ENCODE data around the gene SUPT5H. TPM values are rescaled to one million over a fixed set of nuclear protein-coding genes. Genes with fewer than 3 reads are reported as not detected.

The SUPT5H gene
- total RNA-seq, 1 experiment from 2014 or later, result 95.5 TPM

DNA sequence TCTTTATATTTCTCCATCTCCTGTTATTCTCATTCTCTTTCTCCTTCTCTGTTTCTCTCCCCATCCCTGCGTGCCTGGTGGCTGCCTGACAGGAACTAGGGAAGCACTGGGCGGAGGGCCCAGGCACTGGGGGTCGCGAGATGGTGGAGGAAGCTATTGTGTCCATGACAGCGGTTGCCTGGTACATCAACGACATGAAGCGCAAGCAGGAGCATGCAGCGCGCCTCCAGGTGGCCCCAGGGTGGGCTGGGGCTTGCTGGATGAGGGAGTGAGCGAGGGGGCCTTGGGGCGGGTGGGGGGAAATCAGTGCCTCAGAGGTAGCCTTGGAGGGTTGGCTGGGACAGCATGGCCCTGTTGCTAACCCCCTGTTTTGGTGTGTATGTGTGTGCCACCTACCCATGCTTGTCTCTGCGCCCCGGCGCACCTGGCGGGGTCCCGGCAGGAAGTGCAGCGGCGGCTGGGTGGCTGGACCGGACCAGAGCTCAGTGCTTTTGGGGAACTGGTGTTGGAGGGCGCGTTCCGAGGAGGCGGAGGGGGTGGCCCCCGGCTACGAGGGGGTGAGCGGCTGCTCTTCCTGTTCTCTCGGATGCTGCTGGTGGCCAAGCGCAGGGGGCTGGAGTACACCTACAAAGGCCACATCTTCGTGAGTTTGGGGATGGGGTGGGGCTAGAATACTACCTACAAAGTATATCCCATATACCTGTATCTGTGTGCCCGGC, 27.8 kb upstream of the SUPT5H start:
- in situ Hi-C loops (cut with HindIII; ENCODE audit: low pct_unique_long_range_greater_than_20kb, low sequenced_read_pairs), result no loop called here
- no peak for DNase-seq (ENCODE audit: low read depth)

- in situ Hi-C loops (cut with HindIII; ENCODE audit: low pct_unique_long_range_greater_than_20kb, low sequenced_read_pairs), result no loop called here
- no peak for DNase-seq (ENCODE audit: low read depth)
Measured at GRCh38 chr19:39419003-39419402, 26.4 kb upstream of the SUPT5H start.

- in situ Hi-C loops (cut with HindIII; ENCODE audit: low pct_unique_long_range_greater_than_20kb, low sequenced_read_pairs), result no loop called here
- no peak for DNase-seq (ENCODE audit: low read depth)
Measured at GRCh38 chr19:39420769-39421168, 24.6 kb upstream of the SUPT5H start.

GRCh38 chr19:39422020-39422419, 23.4 kb upstream of the SUPT5H start:
- in situ Hi-C loops (cut with HindIII; ENCODE audit: low pct_unique_long_range_greater_than_20kb, low sequenced_read_pairs), result no loop called here

DNA sequence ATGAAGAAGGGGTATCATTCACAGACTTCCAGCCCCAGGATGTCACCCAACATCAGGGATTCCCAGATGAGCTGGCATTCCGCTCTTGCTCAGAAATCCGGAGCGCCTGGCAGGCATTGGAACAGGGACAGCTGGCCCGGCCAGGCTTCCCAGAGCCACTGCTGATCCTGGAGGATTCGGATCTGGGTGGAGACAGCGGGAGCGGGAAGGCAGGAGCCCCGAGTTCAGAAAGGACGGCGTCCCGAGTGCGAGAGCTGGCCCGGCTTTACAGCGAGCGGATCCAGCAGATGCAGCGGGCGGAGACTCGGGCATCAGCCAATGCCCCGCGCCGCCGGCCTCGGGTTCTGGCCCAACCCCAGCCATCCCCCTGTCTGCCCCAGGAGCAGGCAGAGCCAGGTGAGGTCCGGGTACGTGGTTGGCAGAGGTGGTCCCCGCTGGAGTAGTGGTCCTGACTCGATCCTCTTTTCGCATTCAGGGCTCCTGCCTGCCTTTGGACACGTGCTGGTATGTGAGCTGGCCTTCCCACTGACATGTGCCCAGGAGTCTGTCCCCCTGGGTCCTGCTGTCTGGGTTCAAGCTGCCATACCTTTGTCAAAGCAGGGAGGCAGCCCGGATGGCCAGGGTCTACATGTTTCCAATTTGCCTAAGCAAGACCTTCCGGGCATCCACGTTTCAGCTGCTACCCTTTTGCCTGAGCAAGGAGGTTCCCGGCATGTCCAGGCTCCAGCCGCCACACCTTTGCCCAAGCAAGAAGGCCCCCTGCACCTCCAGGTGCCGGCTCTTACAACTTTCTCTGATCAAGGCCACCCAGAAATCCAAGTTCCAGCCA, 21.9 kb upstream of the SUPT5H start:
- DNase-seq (ENCODE audit: low read depth), result no peak
- in situ Hi-C loops (cut with HindIII; ENCODE audit: low pct_unique_long_range_greater_than_20kb, low sequenced_read_pairs), result no loop called here

More at GRCh38 chr19:39422020-39422419, 23.4 kb upstream of the SUPT5H start:
- no peak for DNase-seq (ENCODE audit: low read depth)

DNA sequence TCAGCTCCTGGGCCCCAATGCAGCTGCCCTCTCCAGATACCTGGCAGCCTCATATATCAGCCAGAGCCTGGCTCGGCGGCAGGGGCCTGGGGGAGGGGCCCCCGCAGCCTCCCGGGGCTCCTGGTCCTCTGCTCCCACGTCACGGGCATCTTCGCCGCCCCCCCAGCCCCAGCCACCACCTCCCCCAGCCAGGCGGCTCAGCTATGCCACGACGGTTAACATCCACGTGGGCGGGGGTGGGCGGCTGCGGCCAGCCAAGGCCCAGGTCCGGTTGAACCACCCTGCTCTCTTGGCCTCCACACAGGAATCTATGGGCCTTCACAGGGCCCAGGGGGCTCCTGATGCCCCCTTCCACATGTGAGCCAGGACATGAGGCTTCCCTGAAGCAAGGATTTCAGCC, 20.4 kb upstream of the SUPT5H start:
- DNase-seq (ENCODE audit: low read depth), result no peak
- in situ Hi-C loops (cut with HindIII; ENCODE audit: low pct_unique_long_range_greater_than_20kb, low sequenced_read_pairs), result no loop called here

GRCh38 chr19:39425744-39426143, 19.6 kb upstream of the SUPT5H start:
- in situ Hi-C loops (cut with HindIII; ENCODE audit: low pct_unique_long_range_greater_than_20kb, low sequenced_read_pairs), result no loop called here
- DNase-seq (ENCODE audit: low read depth), result no peak

- in situ Hi-C loops (cut with HindIII; ENCODE audit: low pct_unique_long_range_greater_than_20kb, low sequenced_read_pairs), result no loop called here
Measured at GRCh38 chr19:39426170-39426569, 19.2 kb upstream of the SUPT5H start.

GRCh38 chr19:39427707-39428106, 17.7 kb upstream of the SUPT5H start:
- in situ Hi-C loops (cut with HindIII; ENCODE audit: low pct_unique_long_range_greater_than_20kb, low sequenced_read_pairs), result no loop called here
- DNase-seq (ENCODE audit: low read depth), result no peak

More at GRCh38 chr19:39426170-39426569, 19.2 kb upstream of the SUPT5H start:
- no peak for DNase-seq (ENCODE audit: low read depth)

DNA sequence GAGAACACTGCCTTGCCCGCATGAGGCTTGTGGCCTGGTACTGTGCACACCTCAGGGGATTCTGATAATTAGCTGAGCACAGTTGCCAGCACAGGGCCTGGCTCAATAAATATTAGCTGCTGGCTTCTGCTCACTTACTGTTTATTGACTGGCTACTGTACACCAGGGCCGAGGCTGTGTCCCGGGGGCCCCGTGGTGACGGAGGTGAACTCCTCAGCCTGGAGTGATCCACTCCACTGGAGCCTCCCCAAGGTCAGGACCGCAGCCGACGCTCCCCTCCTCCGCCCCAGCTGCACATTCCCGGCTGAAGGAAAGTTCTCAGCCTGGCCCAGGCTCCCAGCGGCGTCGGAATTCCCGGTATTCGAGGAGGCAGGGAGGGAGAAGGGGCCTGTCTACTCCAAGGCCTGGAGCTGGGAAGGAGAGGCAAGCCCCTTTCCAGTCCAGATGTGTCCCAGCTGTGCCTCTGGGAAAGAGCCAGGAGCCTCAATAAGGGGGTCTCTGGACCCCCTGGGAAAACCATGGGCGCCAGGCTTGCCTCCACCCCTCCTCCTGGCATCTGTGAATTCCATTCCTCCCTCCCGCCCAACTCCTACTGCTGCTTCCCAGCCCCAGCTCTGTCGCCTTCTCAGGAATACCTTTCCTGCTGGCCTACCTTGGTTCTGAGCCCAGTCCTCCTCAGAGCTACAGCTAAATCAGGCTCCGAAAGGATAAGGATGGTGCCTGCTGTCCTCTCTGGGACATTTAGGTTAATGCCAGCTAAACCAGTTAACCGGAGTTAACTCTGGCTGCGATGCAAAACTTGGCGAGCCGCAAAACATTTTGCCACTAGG, 16.9 kb upstream of the SUPT5H start:
- in situ Hi-C loops (cut with HindIII; ENCODE audit: low pct_unique_long_range_greater_than_20kb, low sequenced_read_pairs), result no loop called here

DNA sequence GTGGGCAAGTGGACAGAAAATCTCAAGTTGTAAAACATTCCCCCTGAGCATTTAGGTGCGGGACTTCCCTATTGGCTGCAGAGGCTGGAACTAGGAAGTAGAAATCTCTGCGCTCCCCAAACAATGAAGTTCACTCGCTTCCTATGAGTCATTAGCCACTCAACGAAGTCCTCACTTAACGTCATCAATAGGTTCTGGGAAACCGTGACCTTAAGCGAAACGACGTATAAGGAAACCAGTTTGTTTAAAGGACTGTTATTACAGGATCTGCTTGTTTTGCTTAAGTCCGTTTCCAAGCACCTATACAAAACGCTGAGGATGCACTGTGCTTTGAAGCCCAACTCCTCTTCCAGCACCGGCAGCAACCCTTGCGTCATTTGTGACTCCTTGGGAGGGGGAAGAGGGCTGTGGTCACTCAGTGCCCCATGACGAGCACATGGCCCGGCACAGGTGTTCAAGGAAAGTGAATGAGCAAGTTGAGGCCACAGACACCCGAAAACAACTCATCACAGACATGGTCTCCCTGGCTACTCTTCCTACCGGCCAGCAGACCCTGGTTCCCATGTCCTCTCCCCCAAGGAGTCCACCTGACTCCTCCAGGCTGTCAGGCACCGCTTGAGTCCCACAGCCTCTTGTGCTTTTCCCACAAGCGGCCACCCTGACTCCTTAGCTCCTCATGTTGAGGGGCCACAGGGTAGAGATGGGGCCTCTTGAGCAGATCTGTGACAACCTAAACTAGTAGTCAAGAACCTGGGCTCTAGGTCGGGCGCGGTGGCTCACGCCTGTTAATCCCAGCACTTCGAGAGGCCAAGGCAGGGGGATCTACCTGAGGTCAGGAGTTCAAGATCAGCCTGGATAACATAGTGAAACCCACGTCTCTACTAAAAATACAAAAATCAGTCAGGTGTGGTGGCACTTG, 14.4 kb upstream of the SUPT5H start:
- in situ Hi-C loops (cut with HindIII; ENCODE audit: low pct_unique_long_range_greater_than_20kb, low sequenced_read_pairs), result no loop called here
- peak; percentile 98 for DNase-seq (ENCODE audit: low read depth)

More for the DNA sequence above, 16.9 kb upstream of the SUPT5H start:
- peak; percentile 77 for DNase-seq (ENCODE audit: low read depth)

GRCh38 chr19:39432677-39433025, 12.7 kb upstream of the SUPT5H start:
- in situ Hi-C loops (cut with HindIII; ENCODE audit: low pct_unique_long_range_greater_than_20kb, low sequenced_read_pairs), result no loop called here
- no peak for DNase-seq (ENCODE audit: low read depth)

GRCh38 chr19:39433480-39434079, 11.8 kb upstream of the SUPT5H start:
- DNase-seq (ENCODE audit: low read depth), result no peak
- in situ Hi-C loops (cut with HindIII; ENCODE audit: low pct_unique_long_range_greater_than_20kb, low sequenced_read_pairs), result no loop called here

GRCh38 chr19:39434123-39435076, 11.0 kb upstream of the SUPT5H start:
- in situ Hi-C loops (cut with HindIII; ENCODE audit: low pct_unique_long_range_greater_than_20kb, low sequenced_read_pairs), result no loop called here
- DNase-seq (ENCODE audit: low read depth), result no peak

DNA sequence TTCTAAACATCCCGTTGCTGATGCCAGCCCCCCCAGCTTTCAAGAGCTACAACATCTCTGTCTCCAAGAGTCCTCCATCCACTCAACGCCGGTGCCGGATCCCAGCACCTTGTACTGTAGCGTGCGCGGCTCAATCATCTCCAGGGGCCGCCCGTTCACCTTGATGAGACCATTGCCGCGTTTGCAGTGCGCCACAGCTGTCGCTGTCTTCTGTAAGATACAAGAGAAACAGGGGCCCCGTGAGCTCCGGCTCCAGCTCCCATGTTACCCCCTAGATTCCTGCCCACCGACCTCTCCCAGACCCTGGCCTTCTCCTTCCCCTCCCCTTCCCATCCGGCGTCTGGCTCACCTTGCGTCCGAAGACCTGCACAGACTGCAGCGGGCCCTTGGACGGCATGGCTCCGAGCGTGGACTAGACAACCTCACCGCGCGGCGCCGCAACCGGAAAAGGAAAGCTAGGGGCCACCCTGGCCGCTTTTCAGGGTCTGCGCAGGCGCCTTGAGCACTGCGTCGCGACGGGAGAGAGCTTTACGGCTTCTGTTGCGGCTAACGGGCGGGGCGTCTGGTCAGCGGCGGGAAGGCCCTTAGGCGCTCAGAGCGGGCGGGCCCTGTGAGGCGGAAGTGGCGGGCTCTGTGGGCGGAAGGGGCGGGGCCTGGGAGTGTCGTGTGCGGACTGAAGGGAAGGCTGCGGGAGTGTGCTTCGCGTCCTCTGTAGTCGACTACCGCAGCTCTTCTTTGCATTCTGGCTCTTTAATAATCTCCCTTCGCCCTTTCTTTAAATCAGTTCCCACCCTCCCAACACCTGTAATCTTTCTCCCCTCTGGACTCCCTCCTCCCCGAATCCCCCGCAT, 9.7 kb upstream of the SUPT5H start, which contains the start of gene RPS16:
TSS of gene RPS16 (minus strand) at position 451 of the 851 bp plus-strand sequence. CDS start at position 397, 54 bp downstream.
- in situ Hi-C loops (cut with HindIII; ENCODE audit: low pct_unique_long_range_greater_than_20kb, low sequenced_read_pairs), result no loop called here
- DNase-seq (ENCODE audit: low read depth), result peak; percentile 98

DNA sequence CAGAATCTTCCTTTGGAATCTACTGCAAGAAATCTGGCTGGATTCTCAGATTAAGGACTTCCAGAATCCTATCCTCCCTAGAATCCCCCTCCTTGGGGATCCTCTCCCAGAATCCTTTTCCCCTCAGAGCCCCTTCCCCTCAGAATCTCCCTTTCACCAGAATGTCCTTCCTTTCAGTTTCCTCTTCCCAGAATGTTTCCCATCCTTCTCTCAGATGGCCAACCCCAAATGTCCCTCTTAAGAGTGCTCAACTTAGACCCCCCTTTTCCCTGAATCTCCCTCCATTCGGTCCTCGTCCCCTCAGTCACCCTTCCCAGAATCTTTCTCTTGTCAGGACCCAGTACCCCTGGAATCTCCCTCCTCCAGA, 9.0 kb upstream of the SUPT5H start:
- in situ Hi-C loops (cut with HindIII; ENCODE audit: low pct_unique_long_range_greater_than_20kb, low sequenced_read_pairs), result no loop called here
- no peak for DNase-seq (ENCODE audit: low read depth)
